Subcutaneous abdominal adipose tissue (tissue), 5 donors: ENCODE measurements around the gene CLEC1A.

Experiments
- H3K27ac ChIP-seq: one replicate; pipeline ENCODE4 v1.7.0; 2013; ENCODE audit warnings: low read depth, mild to moderate bottlenecking, inconsistent platforms, low read length, moderate library complexity
- H3K27me3 ChIP-seq, 5 donors: one replicate each; pipeline ENCODE4 v1.7.0; 2013; ENCODE audit warnings: low read length in 5 of 5, inconsistent platforms in 1 of 5; ENCODE audit not compliant: control insufficient read depth in 5 of 5, insufficient read depth in 4 of 5
- H3K36me3 ChIP-seq, 5 donors: one replicate each; pipeline ENCODE4 v1.7.0; 2013; ENCODE audit warnings: low read length in 5 of 5; ENCODE audit not compliant: control insufficient read depth in 5 of 5, insufficient read depth in 5 of 5
- H3K4me1 ChIP-seq, 5 donors: one replicate each; pipeline ENCODE4 v1.7.0; 2013; ENCODE audit warnings: low read length in 5 of 5, mild to moderate bottlenecking in 3 of 5, moderate library complexity in 1 of 5; ENCODE audit not compliant: control insufficient read depth in 5 of 5, insufficient read depth in 5 of 5
- H3K4me3 ChIP-seq, 5 donors: one replicate each; pipeline ENCODE4 v1.7.0; 2013; ENCODE audit warnings: low read length in 5 of 5, low read depth in 1 of 5
- H3K9ac ChIP-seq, 5 donors: one replicate each; pipeline ENCODE4 v1.7.0; 2013; ENCODE audit warnings: low read length in 5 of 5, mild to moderate bottlenecking in 4 of 5, moderate library complexity in 3 of 5
- H3K9me3 ChIP-seq, 5 donors: one replicate each; pipeline ENCODE4 v1.7.0; 2013; ENCODE audit warnings: low read length in 5 of 5; ENCODE audit not compliant: control insufficient read depth in 5 of 5
- donor health status: healthy.
- donor health status: healthy.
- donor health status: healthy.
- donor health status: healthy.
- donor health status: healthy.

The CLEC1A gene

GRCh38 chr12:10084733-10085132 lies 14.1 kb downstream of the CLEC1A start:
- Histone ChIP-seq H3K27ac (no peak overlapping the region), H3K9me3 (peaks cover 0 to 6% (median 0%) of the 10 kb centered on the region in 5 donors), H3K36me3 (peaks cover 0 to 3% (median 0%) of the 10 kb centered on the region in 5 donors), H3K9ac (no peak overlapping the region), H3K4me3 (no peak overlapping the region), H3K27me3 (peaks cover 0 to 3% (median 0%) of the 10 kb centered on the region in 5 donors), H3K4me1 (peaks cover 0 to 18% (median 2%) of the 10 kb centered on the region in 5 donors)

GRCh38 chr12:10082117-10082874 lies 16.5 kb downstream of the CLEC1A start:
- Histone ChIP-seq H3K27me3 (peaks cover 0 to 3% (median 0%) of the 10 kb centered on the region in 5 donors), H3K4me3 (no peak overlapping the region), H3K9me3 (peaks cover 0 to 6% (median 0%) of the 10 kb centered on the region in 5 donors), H3K27ac (no peak overlapping the region), H3K4me1 (peaks cover 0 to 14% (median 0%) of the 10 kb centered on the region in 5 donors), H3K9ac (no peak overlapping the region), H3K36me3 (peaks cover 0 to 5% (median 0%) of the 10 kb centered on the region in 5 donors)

GRCh38 chr12:10075451-10075850 lies 23.3 kb downstream of the CLEC1A start:
- Histone ChIP-seq H3K27me3 (no peaks in the 10 kb centered on the region), H3K27ac (no peak overlapping the region), H3K9me3 (no peaks in the 10 kb centered on the region), H3K4me3 (no peak overlapping the region), H3K36me3 (peaks cover 0 to 7% (median 3%) of the 10 kb centered on the region in 5 donors), H3K9ac (no peak overlapping the region), H3K4me1 (peaks cover 0 to 2% (median 0%) of the 10 kb centered on the region in 5 donors)

GRCh38 chr12:10073261-10073660 lies 25.5 kb downstream of the CLEC1A start:
- Histone ChIP-seq H3K27me3 (no peaks in the 10 kb centered on the region), H3K9ac (no peak overlapping the region), H3K4me1 (peaks cover 0 to 21% (median 2%) of the 10 kb centered on the region in 5 donors), H3K9me3 (no peaks in the 10 kb centered on the region), H3K27ac (no peak overlapping the region), H3K36me3 (peaks cover 0 to 4% (median 3%) of the 10 kb centered on the region in 5 donors), H3K4me3 (no peak overlapping the region)

- H3K27ac ChIP-seq = no peak overlapping the region
- no peak overlapping the region for H3K9ac ChIP-seq
- H3K4me3 ChIP-seq = no peak overlapping the region
- no peaks in the 10 kb centered on the region for H3K27me3 ChIP-seq
- H3K9me3 ChIP-seq = no peaks in the 10 kb centered on the region
- peaks cover 0 to 25% (median 2%) of the 10 kb centered on the region in 5 donors for H3K4me1 ChIP-seq
- peaks cover 0 to 4% (median 3%) of the 10 kb centered on the region in 5 donors for H3K36me3 ChIP-seq
Observed at GRCh38 chr12:10072131-10072530, 26.7 kb downstream of the CLEC1A start.

GRCh38 chr12:10070380-10070779 lies 28.4 kb downstream of the CLEC1A start:
- Histone ChIP-seq H3K4me1 (peaks cover 0 to 34% (median 2%) of the 10 kb centered on the region in 5 donors), H3K36me3 (peaks cover 0 to 4% (median 3%) of the 10 kb centered on the region in 5 donors), H3K27me3 (no peaks in the 10 kb centered on the region), H3K27ac (peak overlapping the region; percentile 33), H3K4me3 (no peak overlapping the region), H3K9ac (no peak overlapping the region), H3K9me3 (no peaks in the 10 kb centered on the region)

- H3K27me3 ChIP-seq = no peaks in the 10 kb centered on the region
- no peaks in the 10 kb centered on the region for H3K9me3 ChIP-seq
- H3K4me3 ChIP-seq = no peak overlapping the region
- H3K4me1 ChIP-seq = peaks cover 0 to 36% (median 2%) of the 10 kb centered on the region in 5 donors
- no peak overlapping the region for H3K9ac ChIP-seq
- H3K27ac ChIP-seq = peak overlapping the region; percentile 33
- H3K36me3 ChIP-seq = peaks cover 0 to 4% (median 3%) of the 10 kb centered on the region in 5 donors
Observed at GRCh38 chr12:10069976-10070375, 28.8 kb downstream of the CLEC1A start.

GRCh38 chr12:10069099-10069498 lies 29.7 kb downstream of the CLEC1A start:
- Histone ChIP-seq H3K4me1 (peaks cover 0 to 36% (median 2%) of the 10 kb centered on the region in 5 donors), H3K36me3 (peaks cover 0 to 4% (median 3%) of the 10 kb centered on the region in 5 donors), H3K4me3 (peak overlapping the region in 1 of 5 donors; percentile 4), H3K9ac (no peak overlapping the region), H3K9me3 (no peaks in the 10 kb centered on the region), H3K27me3 (no peaks in the 10 kb centered on the region), H3K27ac (peak overlapping the region; percentile 68)

GRCh38 chr12:10068644-10069043 lies 30.1 kb downstream of the CLEC1A start:
- no peaks in the 10 kb centered on the region for H3K9me3 ChIP-seq
- peak overlapping the region; percentile 68 for H3K27ac ChIP-seq
- H3K4me1 ChIP-seq = peaks cover 0 to 36% (median 2%) of the 10 kb centered on the region in 5 donors
- peaks cover 0 to 4% (median 3%) of the 10 kb centered on the region in 5 donors for H3K36me3 ChIP-seq
- H3K9ac ChIP-seq = no peak overlapping the region
- H3K27me3 ChIP-seq = no peaks in the 10 kb centered on the region
- peak overlapping the region in 1 of 5 donors; percentile 4 for H3K4me3 ChIP-seq

GRCh38 chr12:10067942-10068341 lies 30.8 kb downstream of the CLEC1A start:
- H3K27me3 ChIP-seq = no peaks in the 10 kb centered on the region
- peaks cover 0 to 4% (median 3%) of the 10 kb centered on the region in 5 donors for H3K36me3 ChIP-seq
- H3K27ac ChIP-seq = peak overlapping the region; percentile 68
- H3K9me3 ChIP-seq = no peaks in the 10 kb centered on the region
- H3K9ac ChIP-seq = no peak overlapping the region
- no peak overlapping the region for H3K4me3 ChIP-seq
- peaks cover 0 to 36% (median 2%) of the 10 kb centered on the region in 5 donors for H3K4me1 ChIP-seq
